T-helper 9 cell (primary cell): ENCODE data around the gene FAP.
A peak's percentile ranks its signal among the peaks of the same experiment; 100 is the strongest.

Source experiments
- DNase-seq: peaks from one replicate; pipeline ENCODE4 v3.0.0-alpha.2; 2020

The FAP gene

GRCh38 chr2:162185541-162186232 lies 57.6 kb downstream of the FAP start:
- DNase-seq, result no peak

DNA sequence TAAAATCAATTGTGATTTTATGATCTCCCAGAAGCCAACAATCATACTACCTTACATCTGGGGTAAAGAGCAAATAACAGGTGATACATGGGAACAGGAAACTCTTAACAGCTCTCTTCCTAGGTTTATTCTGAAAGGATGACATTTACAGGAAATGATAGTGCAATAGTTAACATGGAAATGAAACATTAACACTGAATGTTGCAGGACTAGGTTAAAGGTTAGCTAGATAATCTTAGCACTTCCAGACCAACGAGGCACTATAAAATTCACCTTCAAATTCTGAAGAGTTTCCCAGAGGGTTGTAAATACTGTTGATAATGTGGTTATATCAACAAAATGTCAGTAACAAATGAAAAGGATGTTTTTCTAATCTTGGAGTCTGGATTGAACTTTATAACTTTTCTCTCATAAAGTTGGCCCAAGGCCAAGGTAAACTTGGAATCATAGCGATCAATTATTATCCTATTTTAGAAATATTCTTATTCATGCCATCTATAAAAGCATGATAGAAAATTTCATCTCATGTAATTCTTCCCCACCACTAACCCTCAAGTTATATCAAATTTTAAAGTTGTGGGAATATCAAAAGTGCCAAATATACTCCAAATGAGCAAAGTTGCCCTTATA lies 58.3 kb downstream of the FAP start:
- DNase-seq, result no peak

DNA sequence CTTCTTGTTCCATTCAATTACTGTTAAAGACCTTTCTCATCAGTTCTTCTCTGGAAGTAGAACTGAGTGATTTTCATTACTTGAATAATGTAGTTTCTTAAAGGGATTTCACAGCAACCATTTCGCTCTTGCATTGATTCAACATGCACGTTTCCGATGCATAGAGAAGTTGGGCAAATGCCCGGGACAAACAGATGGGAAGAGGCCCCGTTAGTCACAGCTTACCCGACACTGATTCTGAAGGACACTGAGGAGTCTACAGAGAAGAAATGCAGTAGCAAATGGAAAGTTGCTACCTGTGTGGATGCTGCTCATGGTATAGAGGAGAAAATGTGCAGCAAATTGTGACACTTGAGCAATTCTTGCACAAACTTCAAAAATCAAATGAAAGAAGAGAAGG lies 58.9 kb downstream of the FAP start:
- DNase-seq, result no peak

GRCh38 chr2:162182395-162182794 lies 60.9 kb downstream of the FAP start:
- no peak for DNase-seq

DNA sequence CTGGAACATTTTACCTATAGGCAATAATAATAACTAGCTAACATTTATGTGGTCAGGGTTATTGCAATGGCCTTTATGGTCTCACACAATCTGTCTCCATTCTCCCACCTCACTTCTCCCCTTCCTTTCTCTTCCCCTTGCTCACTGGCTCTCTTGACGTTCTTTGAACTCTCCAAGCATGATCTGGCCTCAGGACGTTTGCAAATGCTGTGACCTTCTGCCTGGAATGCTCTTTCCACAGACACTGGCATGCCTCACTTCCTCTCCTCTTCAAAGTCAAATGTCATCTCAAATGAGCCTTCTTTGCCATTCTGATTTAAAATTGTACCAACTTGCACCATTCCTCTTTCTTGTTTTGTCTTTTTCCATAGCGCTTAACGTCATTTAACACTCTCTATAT lies 65.9 kb downstream of the FAP start:
- DNase-seq, result no peak

- no peak for DNase-seq
Observed at GRCh38 chr2:162175714-162176113, 67.5 kb downstream of the FAP start.

DNA sequence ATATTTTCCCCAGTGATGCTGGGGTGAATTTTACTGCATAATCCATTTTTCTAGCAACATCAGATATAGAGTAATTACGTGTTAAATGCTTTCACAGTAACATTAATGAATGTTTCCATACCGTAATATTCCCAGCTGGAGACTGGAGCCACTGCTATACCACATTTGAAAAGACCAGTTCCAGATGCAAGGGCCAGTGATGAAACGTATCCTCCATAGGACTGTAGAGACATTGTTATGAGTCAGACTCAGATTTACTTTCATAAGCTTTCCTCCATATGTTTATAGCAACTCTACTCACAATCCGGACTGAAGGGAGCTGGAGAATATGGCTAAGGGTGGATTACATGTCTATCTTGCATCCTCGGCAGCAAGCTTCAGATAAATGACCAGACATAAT lies 68.5 kb downstream of the FAP start:
- no peak for DNase-seq

DNA sequence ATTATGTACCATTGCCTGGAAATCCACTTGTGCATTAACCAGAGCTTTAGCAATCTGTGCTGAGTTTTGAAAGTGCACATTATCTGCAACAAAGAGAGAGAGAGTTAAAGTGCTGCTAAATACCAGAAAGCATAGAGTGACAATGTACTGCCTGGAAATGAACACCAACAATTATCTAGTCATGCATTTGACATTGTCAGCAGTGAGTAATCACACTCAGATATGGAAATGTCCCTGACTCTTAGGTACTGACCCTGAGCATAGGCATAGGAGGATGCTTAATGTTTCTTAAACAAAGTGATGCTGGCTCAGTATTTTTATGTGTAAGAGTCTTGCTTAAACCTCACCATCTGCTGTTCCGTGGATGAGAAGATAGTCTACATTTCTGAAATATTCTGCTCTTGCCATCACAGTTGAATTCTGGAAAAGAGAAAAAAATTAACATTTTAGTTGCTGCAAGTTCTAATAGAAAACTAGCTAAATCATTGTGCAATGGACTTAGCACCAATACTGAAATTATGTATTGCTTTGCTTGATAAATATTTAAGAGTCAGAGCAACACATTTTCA lies 70.4 kb downstream of the FAP start:
- no peak for DNase-seq

DNA sequence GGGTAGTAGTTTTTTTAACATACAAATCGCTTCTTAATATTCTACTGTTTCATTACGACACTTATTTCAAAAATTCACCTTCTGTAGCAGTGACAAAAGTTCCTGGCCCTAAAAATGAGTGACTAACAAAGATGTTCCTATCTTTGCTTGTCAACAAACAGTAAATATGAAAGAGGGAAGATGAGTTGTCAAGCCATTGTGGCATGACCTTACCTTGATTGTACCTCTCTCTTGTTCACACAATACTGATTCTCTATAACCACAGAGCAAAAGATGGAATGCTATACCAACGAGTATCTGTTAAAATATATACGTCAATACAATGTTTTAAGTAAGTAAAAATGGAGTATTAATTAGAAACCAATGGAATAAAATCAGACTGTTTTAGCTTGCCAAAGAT lies 76.5 kb downstream of the FAP start:
- no peak for DNase-seq

GRCh38 chr2:162166174-162166573 lies 77.1 kb downstream of the FAP start:
- no peak for DNase-seq

GRCh38 chr2:162164802-162165201 lies 78.4 kb downstream of the FAP start:
- DNase-seq, result no peak

- no peak for DNase-seq
Observed at GRCh38 chr2:162159446-162159845, 83.8 kb downstream of the FAP start.

- no peak for DNase-seq
Observed at GRCh38 chr2:162156149-162156548, 87.1 kb downstream of the FAP start.

DNA sequence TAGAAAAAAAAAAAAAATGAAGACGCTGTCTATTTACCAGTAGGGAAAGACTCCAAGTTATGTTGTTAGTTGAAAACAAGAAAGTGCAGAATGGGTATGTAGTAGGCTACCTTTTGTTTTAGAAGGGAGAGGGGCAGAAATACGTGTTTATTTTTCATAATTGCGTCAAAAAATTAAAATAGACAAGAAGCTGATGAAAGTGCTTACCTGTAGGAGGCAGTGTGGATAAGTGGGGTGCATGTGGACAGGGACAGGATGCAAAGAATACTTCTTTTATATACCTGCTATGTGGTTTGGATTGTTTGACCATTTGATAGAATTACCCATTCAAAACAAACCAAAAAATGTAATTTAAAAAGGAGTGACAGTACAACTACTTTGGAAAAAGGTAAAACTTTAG lies 88.2 kb downstream of the FAP start:
- no peak for DNase-seq

DNA sequence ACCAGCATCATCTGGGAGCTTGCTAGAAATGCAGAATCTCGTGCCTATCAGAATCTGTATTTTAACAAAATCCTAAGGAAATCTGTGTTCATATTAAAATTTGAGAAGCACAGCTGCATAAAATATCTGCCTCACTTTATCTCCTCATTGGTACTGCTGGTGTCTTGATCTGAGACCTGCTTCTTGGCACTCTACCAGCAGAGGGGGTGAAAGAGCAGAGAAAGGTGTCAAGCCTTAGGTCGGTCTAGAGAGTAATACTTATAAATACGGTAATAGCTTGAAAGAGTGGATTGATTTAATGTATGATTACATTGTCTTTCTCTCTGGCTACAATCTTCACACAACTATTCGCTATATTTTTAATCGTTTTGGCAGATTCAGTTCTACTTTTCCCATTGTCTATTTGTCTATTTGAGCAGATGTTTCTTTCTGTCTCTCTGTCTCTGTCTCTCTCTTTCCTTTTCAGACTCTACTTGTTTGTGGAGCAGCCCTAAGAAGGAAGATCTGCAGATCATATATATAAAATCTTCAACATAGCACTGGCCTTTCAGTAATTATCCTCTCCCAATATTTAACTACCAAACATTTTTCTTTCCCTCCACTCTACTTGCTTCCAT lies 89.5 kb downstream of the FAP start:
- DNase-seq, result peak; percentile 39

GRCh38 chr2:162152147-162152546 lies 91.1 kb downstream of the FAP start, which contains the start of gene GCG:
Gene GCG, minus strand, starts transcription at chr2:162152247. Its CDS starts 3,069 bp downstream, at chr2:162149178.
- DNase-seq, result no peak

GRCh38 chr2:162149940-162150339 lies 93.3 kb downstream of the FAP start:
- no peak for DNase-seq

DNA sequence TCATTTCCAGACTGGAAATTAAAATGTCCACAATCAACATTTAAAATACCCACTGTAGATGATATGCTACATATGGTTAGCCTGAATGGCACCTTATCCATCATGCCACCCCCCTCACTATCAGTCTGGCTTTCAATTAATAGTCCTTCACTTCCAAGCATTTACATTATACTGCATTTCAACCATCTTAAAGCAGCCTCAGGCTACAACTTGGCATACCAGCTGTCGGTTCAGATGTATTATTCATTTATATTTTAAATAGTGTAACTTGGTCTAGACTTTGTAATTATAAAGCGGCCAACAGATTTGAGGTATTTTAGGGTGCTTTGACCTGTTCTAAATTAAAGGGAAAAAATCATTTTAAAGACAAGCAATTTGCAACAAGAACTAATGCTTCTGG lies 93.8 kb downstream of the FAP start:
- no peak for DNase-seq

DNA sequence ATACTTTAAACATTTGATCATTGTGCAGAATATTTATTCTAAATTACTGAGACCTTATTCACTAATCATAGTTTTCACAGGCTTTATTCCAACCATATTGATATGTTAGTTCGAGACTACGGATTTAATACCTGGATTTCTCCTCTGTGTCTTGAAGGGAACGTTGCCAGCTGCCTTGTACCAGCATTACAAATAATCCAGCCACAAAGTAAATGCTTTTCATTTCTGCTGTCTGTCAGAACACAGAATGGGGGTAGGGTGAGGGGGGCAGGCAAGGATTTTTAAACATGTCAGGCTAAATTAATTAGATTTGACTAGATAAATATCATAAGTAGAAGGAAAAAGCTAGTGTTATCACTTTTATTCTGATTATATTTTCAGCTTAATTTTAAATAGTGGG lies 94.3 kb downstream of the FAP start:
- DNase-seq, result no peak

DNA sequence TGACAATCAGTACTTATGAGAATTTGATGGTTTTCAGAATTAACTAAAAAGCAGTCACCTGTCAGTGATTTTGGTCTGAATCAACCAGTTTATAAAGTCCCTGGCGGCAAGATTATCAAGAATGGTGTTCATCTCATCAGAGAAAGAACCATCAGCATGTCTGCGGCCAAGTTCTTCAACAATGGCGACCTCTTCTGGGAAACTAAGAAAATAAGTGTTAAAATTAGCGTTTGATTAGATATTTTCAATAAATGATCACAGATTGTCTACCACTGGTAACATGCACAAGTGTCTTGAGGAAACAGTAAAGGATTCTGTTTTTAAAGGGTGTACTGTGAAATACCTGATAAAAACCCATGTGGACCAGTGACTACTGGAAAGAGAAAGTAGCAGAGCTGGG lies 99.3 kb downstream of the FAP start:
- no peak for DNase-seq

DNA sequence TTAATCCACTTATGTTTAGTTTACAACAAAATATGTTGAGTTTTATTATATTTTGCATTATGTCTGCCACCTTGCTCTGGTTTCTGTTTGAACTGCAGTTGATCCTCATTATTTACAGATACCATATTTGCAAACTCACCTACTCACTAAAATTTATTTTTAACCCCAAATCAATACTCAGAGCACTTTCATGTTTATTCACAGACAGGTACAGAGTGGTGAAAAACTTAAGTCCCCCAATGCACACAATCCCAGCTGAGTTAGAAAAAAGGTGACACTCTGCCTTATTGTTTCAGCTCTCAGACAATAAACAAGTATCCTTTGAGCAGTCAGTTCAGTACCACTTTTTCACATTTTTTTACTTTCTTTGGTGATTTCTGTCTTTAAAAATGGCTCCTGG lies 104.9 kb downstream of the FAP start:
- no peak for DNase-seq

DNA sequence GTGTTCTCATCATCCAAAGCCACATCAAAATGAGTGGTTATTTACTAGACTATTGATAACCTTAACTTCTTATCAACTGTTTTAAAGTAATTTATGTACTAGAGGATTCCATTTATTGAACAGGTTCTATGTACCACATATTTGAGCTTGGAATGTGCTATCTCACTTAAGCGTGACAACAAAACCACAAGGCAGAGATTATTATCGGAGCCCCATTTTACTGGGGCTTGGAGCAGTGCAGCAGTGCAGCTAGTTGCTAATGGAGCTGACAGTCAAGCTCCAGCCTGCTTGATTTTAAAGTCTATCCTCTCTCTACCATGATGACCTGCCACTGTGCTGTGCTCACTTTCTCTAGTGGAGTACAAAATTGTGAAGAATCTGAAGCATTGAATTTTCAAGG lies 115.8 kb downstream of the FAP start:
- DNase-seq, result no peak

DNA sequence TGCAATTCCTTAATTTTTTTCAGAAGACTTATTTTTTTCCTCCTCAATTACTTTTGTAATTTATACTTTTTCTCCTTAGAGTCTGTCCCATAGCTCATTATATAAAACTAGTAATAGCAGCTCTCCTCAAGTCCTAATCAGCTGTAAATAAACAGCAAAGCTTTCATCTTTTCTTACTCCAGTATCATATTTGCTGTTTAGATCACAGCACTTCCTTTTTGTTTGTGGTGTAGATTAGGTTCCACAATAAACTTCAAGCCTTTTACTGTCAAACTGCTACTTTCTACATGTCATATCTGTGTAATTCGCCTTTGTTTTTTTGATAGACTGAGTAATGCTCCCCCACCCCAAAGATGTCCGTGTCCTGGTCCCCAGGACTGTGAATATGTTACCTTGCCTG lies 116.7 kb downstream of the FAP start:
- no peak for DNase-seq

DNA sequence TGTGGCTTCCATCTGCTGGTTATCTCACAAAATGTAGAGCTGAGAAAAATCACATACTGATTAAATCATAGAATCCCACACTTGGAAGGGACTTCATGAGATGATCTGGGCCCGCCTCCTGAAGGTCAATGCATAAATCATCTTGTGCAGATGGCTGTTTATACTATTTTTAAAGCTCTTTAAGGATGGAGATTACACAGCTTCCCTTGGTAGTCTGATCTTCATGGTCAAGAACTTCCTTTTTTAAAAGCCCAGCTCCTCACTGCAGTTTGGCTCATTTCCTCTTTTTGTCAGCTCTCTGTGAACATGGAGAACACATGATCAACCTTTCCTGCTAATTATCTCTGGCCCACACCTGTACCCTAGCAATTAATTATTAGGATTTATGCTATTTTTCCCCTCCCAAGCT lies 117.1 kb downstream of the FAP start:
- no peak for DNase-seq
